Limb (tissue), 2 donors: Measurements from ENCODE around the gene TIGAR.

Experiments
- DNase-seq, 2 donors: peaks; one replicate each; pipeline ENCODE4 v3.0.0-alpha.2; 2016; ENCODE audit errors: extremely low spot score in 2 of 2

Gene TIGAR

GRCh38 chr12:4301932-4302501, 19.0 kb upstream of the TIGAR start:
- DNase-seq: no peak

GRCh38 chr12:4302881-4303280, 18.1 kb upstream of the TIGAR start:
- no peak for DNase-seq

GRCh38 chr12:4303750-4304149, 17.3 kb upstream of the TIGAR start:
- no peak for DNase-seq

- DNase-seq: peak; percentile 59 to 77
Observed at GRCh38 chr12:4307593-4308333, 13.2 kb upstream of the TIGAR start.

GRCh38 chr12:4308334-4308950, 12.6 kb upstream of the TIGAR start:
- DNase-seq: no peak

- no peak for DNase-seq
Observed at GRCh38 chr12:4311776-4312175, 9.2 kb upstream of the TIGAR start.

- no peak for DNase-seq
Observed at GRCh38 chr12:4312251-4312650, 8.8 kb upstream of the TIGAR start.

- DNase-seq: no peak
Observed at GRCh38 chr12:4320497-4320852, 538 bp upstream of the TIGAR start.

- DNase-seq: no peak
Observed at GRCh38 chr12:4322726-4323125, 1.7 kb downstream of the TIGAR start.

GRCh38 chr12:4323396-4323795, 2.4 kb downstream of the TIGAR start:
- DNase-seq: no peak

- DNase-seq: no peak
Observed at GRCh38 chr12:4324366-4324765, 3.4 kb downstream of the TIGAR start.

GRCh38 chr12:4325966-4326365, 5.0 kb downstream of the TIGAR start:
- no peak for DNase-seq

- no peak for DNase-seq
Observed at GRCh38 chr12:4327293-4327692, 6.3 kb downstream of the TIGAR start.

GRCh38 chr12:4330203-4330602, 9.2 kb downstream of the TIGAR start:
- no peak for DNase-seq

- no peak for DNase-seq
Observed at GRCh38 chr12:4331221-4331620, 10.2 kb downstream of the TIGAR start.

- no peak for DNase-seq
Observed at GRCh38 chr12:4331842-4332241, 10.8 kb downstream of the TIGAR start.

GRCh38 chr12:4346931-4347330, 25.9 kb downstream of the TIGAR start:
- no peak for DNase-seq

- peak in 1 of 2 donors; percentile 28 for DNase-seq
Observed at GRCh38 chr12:4353785-4354208, 32.8 kb downstream of the TIGAR start.

GRCh38 chr12:4355156-4356040, 34.4 kb downstream of the TIGAR start:
- no peak for DNase-seq

GRCh38 chr12:4356041-4356327, 35.0 kb downstream of the TIGAR start:
- DNase-seq: peak in 1 of 2 donors; percentile 43

GRCh38 chr12:4366090-4366489, 45.1 kb downstream of the TIGAR start:
- no peak for DNase-seq

GRCh38 chr12:4369548-4369947, 48.5 kb downstream of the TIGAR start:
- no peak for DNase-seq
